SK-N-SH (cell line): ENCODE data around the gene STAM2. TPM values are rescaled to one million over a fixed set of nuclear protein-coding genes. Genes with fewer than 3 reads are reported as not detected.

ENCODE experiments used
- CTCF ChIA-PET: fragments of 300-600, 350-600 bp; formaldehyde crosslinking; extraction: SDS; loops from one replicate; lab custom pipeline; 2021; lab: Yijun Ruan, JAX
- POLR2A ChIA-PET: fragments of 350-600 bp; sonication (Branson Sonifier 250); formaldehyde crosslinking; extraction: SDS; loops from one replicate; lab custom pipeline; 2020; ENCODE audit warnings: antibody characterized with exemption, inconsistent platforms; lab: Yijun Ruan, JAX
- DNase-seq: peaks from one replicate; pipeline ENCODE4 v3.0.0; 2012
- H2AFZ ChIP-seq: fragments of 200-600 bp; sonication (generic); 2 replicates; pipeline ENCODE4 v1.8.1; 2016; ENCODE audit warnings: antibody characterized with exemption, mild to moderate bottlenecking, low read depth
- H3F3A ChIP-seq: fragments of 200-600 bp; sonication (generic); replicated peaks from 2 replicates; pipeline ENCODE3; 2016; ENCODE audit warnings: antibody characterized with exemption, mild to moderate bottlenecking; ENCODE audit not compliant: insufficient read depth
- H3K27ac ChIP-seq, 2 experiments: fragments of 200-500 bp in 1 of 2; fragments of 200-600 bp in 1 of 2; sonication (Bioruptor generic) in 1 of 2; sonication (generic), shearing (Covaris generic) in 1 of 2; 2 replicates each; pipeline versions ENCODE4 v1.5.1 to v1.6.1; 2014 to 2016; ENCODE audit warnings: low read depth in 2 of 2, inconsistent platforms in 1 of 2, low read length in 1 of 2, mild to moderate bottlenecking in 1 of 2, mixed read lengths in 1 of 2
- H3K27me3 ChIP-seq: fragments of 200-600 bp; sonication (generic), shearing (Covaris generic); 2 replicates; pipeline ENCODE4 v1.6.1; 2016; ENCODE audit warnings: mixed run types; ENCODE audit not compliant: insufficient read depth
- H3K36me3 ChIP-seq, 2 experiments: fragments of 200-500 bp in 1 of 2; fragments of 200-600 bp in 1 of 2; sonication (Bioruptor generic) in 1 of 2; sonication (generic) in 1 of 2; replicated peaks in 1 of 2; 2 replicates each; pipeline versions ENCODE3 to v1.5.1; 2014 to 2016; ENCODE audit warnings: low read length in 1 of 2, mild to moderate bottlenecking in 1 of 2; ENCODE audit not compliant: insufficient read depth in 2 of 2, control insufficient read depth in 1 of 2
- H3K4me1 ChIP-seq, 2 experiments: fragments of 200-500 bp in 1 of 2; fragments of 200-600 bp in 1 of 2; sonication (Bioruptor generic) in 1 of 2; sonication (generic), shearing (Covaris generic) in 1 of 2; 2 replicates each; pipeline versions ENCODE4 v1.5.1 to v1.6.1; 2014 to 2016; ENCODE audit warnings: low read depth in 1 of 2, low read length in 1 of 2, mixed run types in 1 of 2; ENCODE audit not compliant: insufficient read depth in 2 of 2, control insufficient read depth in 1 of 2
- H3K4me2 ChIP-seq: fragments of 200-600 bp; sonication (generic), shearing (Covaris generic); 2 replicates; pipeline ENCODE4 v1.6.1; 2017; ENCODE audit warnings: mixed run types
- H3K4me3 ChIP-seq, 2 experiments: fragments of 200-500 bp in 1 of 2; fragments of 200-600 bp in 1 of 2; sonication (Bioruptor generic) in 1 of 2; sonication (generic), shearing (Covaris generic) in 1 of 2; 2 replicates each; pipeline versions ENCODE4 v1.5.1 to v1.8.1; 2014 to 2016; ENCODE audit warnings: low read depth in 2 of 2, inconsistent platforms in 1 of 2, low read length in 1 of 2, mild to moderate bottlenecking in 1 of 2, mixed read lengths in 1 of 2, moderate library complexity in 1 of 2
- H3K79me2 ChIP-seq: fragments of 200-600 bp; sonication (generic); 2 replicates; pipeline ENCODE4 v1.8.1; 2017; ENCODE audit warnings: mild to moderate bottlenecking; ENCODE audit not compliant: insufficient read depth
- H3K9ac ChIP-seq: fragments of 200-600 bp; sonication (generic); 2 replicates; pipeline ENCODE4 v1.6.1; 2017; ENCODE audit warnings: mixed run types
- H3K9me2 ChIP-seq: fragments of 200-600 bp; sonication (generic); 2 replicates; pipeline ENCODE4 v1.6.1; 2017; ENCODE audit warnings: mixed run types
- H3K9me3 ChIP-seq: fragments of 200-600 bp; sonication (generic); 2 replicates; pipeline ENCODE4 v1.6.1; 2017; ENCODE audit warnings: mixed run types, mild to moderate bottlenecking, moderate library complexity
- H4K20me1 ChIP-seq: fragments of 200-600 bp; sonication (generic); 2 replicates; pipeline ENCODE4 v1.6.1; 2017; ENCODE audit warnings: mild to moderate bottlenecking, mixed run types; ENCODE audit not compliant: insufficient read depth
- EZH2phosphoT487 ChIP-seq: fragments of 200-600 bp; sonication (generic); IDR thresholded peaks from 2 replicates; pipeline ENCODE4 v1.6.1; 2017; ENCODE audit warnings: low read depth, mixed run types, mild to moderate bottlenecking, antibody characterized with exemption, moderate library complexity, borderline replicate concordance
- FOXJ3 ChIP-seq: sonication (generic); formaldehyde crosslinking; IDR thresholded peaks from 2 replicates; pipeline ENCODE4 v1.5.1; 2020; ENCODE audit warnings: mild to moderate bottlenecking, missing genetic modification reagents
- GATA2 ChIP-seq: sonication (generic); formaldehyde crosslinking; IDR thresholded peaks from 2 replicates; pipeline ENCODE4 v1.5.0; 2020; ENCODE audit warnings: mild to moderate bottlenecking, missing genetic modification reagents
- MXI1 ChIP-seq: IDR thresholded peaks from 2 replicates; pipeline ENCODE4 v1.6.1; 2012; ENCODE audit warnings: mild to moderate bottlenecking, low read depth, low read length, improper control_type of control experiment
- NFIC ChIP-seq: IDR thresholded peaks from 2 replicates; pipeline ENCODE4 v1.4.0; 2012; ENCODE audit warnings: borderline replicate concordance
- POLR2AphosphoS5 ChIP-seq: IDR thresholded peaks from 2 replicates; pipeline ENCODE4 v1.6.1; 2012; ENCODE audit warnings: low read depth, low read length
- RXRA ChIP-seq: IDR thresholded peaks from 2 replicates; pipeline ENCODE4 v1.4.0; 2012; ENCODE audit warnings: low read depth, mild to moderate bottlenecking, borderline replicate concordance
- WGBS: methylation state at CpG from one replicate; pipeline ENCODE4 v1.1.6; 2017; ENCODE audit warnings: low lambda C conversion rate; 5-methylcytosine and 5-hydroxymethylcytosine counted together
- polyA plus RNA-seq, 3 experiments: library from polyadenylated mRNA; depleted of rRNA; stranded (reverse); fragments of >200 nt; gene quantifications; 2 replicates each; pipeline ENCODE4 v1.2.3, GENCODE V29; 2012
- TF ChIP-seq, protein P1 (sequence below): fragments of 200-600 bp; sonication (generic); IDR thresholded peaks from 2 replicates; pipeline ENCODE4 v1.6.1; 2017; ENCODE audit warnings: antibody characterized with exemption, mild to moderate bottlenecking, moderate library complexity
- TF ChIP-seq, protein P2 (sequence below): IDR thresholded peaks from 2 replicates; pipeline ENCODE4 v1.4.0; 2012; ENCODE audit warnings: low read depth, borderline replicate concordance
- TF ChIP-seq, protein P3 (sequence below): IDR thresholded peaks from 2 replicates; pipeline ENCODE4; 2012
- TF ChIP-seq, protein P4 (sequence below): IDR thresholded peaks from 2 replicates; pipeline ENCODE4 v1.6.1; 2012; ENCODE audit warnings: mild to moderate bottlenecking, low read depth, low read length, moderate library complexity

Gene STAM2
- polyA plus RNA-seq, 1 of the 3 experiments (the other 2 are of a cell fraction), result 6.9 TPM

DNA sequence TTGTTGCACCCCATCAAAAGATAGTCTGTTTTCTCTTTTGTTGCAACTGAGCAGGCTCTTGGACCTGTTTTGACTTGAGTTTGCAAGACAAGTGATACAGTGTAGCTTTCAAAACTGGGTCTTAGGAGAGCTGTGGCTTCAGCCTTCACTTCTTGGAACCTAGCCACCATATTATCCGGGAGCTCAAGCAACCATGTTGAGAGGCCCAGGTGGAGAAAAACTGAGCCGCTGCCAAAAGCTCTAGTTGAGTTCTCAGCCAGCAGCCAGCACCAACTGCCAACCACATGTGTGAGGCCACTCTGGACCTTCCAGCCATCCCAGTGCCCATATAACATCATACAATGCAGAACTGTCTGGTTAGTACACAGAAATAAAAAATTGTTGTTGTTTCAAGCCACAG lies 82.1 kb downstream of the STAM2 start:
- CTCF ChIA-PET, result interaction anchor here (1.2 kb wide), 1 partner anchor 56 kb away, joined by 4 read pairs; no protein-coding TSS in a partner anchor
- no peak overlapping the region for H3K4me2 ChIP-seq
- no peak overlapping the region for H3K9ac ChIP-seq
- H3K27me3 ChIP-seq, result peaks cover 15% of the 10 kb centered on the region
- no peak overlapping the region for H3K4me3 ChIP-seq
- H3K36me3 ChIP-seq, result no peaks in the 10 kb centered on the region
- H3K9me2 ChIP-seq, result no peaks in the 10 kb centered on the region
- peaks cover 5% of the 10 kb centered on the region for H3F3A ChIP-seq
- 80% methylated on average over 2 of the region's 2 CpGs for WGBS
- no peak overlapping the region for H2AFZ ChIP-seq
- no peaks in the 10 kb centered on the region for H3K9me3 ChIP-seq
- no peaks in the 10 kb centered on the region for H3K79me2 ChIP-seq
- no peaks in the 10 kb centered on the region for H4K20me1 ChIP-seq
- peaks cover 0 to 12% of the 10 kb centered on the region in 2 experiments; a peak in 2 of 4 replicates for H3K4me1 ChIP-seq
- no peak for DNase-seq
- POLR2A ChIA-PET, result no interaction called here
- no peak overlapping the region for H3K27ac ChIP-seq
- TF ChIP-seq, protein P1, sequence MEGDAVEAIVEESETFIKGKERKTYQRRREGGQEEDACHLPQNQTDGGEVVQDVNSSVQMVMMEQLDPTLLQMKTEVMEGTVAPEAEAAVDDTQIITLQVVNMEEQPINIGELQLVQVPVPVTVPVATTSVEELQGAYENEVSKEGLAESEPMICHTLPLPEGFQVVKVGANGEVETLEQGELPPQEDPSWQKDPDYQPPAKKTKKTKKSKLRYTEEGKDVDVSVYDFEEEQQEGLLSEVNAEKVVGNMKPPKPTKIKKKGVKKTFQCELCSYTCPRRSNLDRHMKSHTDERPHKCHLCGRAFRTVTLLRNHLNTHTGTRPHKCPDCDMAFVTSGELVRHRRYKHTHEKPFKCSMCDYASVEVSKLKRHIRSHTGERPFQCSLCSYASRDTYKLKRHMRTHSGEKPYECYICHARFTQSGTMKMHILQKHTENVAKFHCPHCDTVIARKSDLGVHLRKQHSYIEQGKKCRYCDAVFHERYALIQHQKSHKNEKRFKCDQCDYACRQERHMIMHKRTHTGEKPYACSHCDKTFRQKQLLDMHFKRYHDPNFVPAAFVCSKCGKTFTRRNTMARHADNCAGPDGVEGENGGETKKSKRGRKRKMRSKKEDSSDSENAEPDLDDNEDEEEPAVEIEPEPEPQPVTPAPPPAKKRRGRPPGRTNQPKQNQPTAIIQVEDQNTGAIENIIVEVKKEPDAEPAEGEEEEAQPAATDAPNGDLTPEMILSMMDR, result no peak
- TF ChIP-seq, protein P2, sequence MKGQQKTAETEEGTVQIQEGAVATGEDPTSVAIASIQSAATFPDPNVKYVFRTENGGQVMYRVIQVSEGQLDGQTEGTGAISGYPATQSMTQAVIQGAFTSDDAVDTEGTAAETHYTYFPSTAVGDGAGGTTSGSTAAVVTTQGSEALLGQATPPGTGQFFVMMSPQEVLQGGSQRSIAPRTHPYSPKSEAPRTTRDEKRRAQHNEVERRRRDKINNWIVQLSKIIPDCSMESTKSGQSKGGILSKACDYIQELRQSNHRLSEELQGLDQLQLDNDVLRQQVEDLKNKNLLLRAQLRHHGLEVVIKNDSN, result no peak
- no peak for TF ChIP-seq MXI1
- TF ChIP-seq GATA2 (CRISPR knock-in tag), result no peak
- TF ChIP-seq RXRA, result no peak
- TF ChIP-seq, protein P3, sequence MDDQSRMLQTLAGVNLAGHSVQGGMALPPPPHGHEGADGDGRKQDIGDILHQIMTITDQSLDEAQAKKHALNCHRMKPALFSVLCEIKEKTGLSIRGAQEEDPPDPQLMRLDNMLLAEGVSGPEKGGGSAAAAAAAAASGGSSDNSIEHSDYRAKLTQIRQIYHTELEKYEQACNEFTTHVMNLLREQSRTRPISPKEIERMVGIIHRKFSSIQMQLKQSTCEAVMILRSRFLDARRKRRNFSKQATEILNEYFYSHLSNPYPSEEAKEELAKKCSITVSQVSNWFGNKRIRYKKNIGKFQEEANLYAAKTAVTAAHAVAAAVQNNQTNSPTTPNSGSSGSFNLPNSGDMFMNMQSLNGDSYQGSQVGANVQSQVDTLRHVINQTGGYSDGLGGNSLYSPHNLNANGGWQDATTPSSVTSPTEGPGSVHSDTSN, result no peak
- no peak for TF ChIP-seq NFIC
- no peak for TF ChIP-seq FOXJ3 (CRISPR knock-in tag)
- TF ChIP-seq POLR2AphosphoS5, result no peak
- no peak for TF ChIP-seq EZH2phosphoT487
- TF ChIP-seq, protein P4, sequence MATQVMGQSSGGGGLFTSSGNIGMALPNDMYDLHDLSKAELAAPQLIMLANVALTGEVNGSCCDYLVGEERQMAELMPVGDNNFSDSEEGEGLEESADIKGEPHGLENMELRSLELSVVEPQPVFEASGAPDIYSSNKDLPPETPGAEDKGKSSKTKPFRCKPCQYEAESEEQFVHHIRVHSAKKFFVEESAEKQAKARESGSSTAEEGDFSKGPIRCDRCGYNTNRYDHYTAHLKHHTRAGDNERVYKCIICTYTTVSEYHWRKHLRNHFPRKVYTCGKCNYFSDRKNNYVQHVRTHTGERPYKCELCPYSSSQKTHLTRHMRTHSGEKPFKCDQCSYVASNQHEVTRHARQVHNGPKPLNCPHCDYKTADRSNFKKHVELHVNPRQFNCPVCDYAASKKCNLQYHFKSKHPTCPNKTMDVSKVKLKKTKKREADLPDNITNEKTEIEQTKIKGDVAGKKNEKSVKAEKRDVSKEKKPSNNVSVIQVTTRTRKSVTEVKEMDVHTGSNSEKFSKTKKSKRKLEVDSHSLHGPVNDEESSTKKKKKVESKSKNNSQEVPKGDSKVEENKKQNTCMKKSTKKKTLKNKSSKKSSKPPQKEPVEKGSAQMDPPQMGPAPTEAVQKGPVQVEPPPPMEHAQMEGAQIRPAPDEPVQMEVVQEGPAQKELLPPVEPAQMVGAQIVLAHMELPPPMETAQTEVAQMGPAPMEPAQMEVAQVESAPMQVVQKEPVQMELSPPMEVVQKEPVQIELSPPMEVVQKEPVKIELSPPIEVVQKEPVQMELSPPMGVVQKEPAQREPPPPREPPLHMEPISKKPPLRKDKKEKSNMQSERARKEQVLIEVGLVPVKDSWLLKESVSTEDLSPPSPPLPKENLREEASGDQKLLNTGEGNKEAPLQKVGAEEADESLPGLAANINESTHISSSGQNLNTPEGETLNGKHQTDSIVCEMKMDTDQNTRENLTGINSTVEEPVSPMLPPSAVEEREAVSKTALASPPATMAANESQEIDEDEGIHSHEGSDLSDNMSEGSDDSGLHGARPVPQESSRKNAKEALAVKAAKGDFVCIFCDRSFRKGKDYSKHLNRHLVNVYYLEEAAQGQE, result no peak
